AG09309 (cell line): ENCODE results near the gene RCOR1.

Experiments
- DNase-seq: peaks from one replicate; pipeline ENCODE4 v3.0.0-alpha.2; 2010; ENCODE audit warnings: low read depth
- H3K4me3 ChIP-seq: 2 replicates; pipeline ENCODE4 v1.5.1; 2011; ENCODE audit warnings: mild to moderate bottlenecking, low read depth, low read length, moderate library complexity; ENCODE audit not compliant: control insufficient read depth
- TF ChIP-seq, protein P1 (sequence below): IDR thresholded peaks from 2 replicates; pipeline ENCODE4 v1.5.1; 2011; ENCODE audit warnings: mild to moderate bottlenecking, low read depth, low read length, inconsistent platforms; ENCODE audit not compliant: insufficient read depth, control insufficient read depth; ENCODE audit errors: missing control alignments

Gene RCOR1

DNA sequence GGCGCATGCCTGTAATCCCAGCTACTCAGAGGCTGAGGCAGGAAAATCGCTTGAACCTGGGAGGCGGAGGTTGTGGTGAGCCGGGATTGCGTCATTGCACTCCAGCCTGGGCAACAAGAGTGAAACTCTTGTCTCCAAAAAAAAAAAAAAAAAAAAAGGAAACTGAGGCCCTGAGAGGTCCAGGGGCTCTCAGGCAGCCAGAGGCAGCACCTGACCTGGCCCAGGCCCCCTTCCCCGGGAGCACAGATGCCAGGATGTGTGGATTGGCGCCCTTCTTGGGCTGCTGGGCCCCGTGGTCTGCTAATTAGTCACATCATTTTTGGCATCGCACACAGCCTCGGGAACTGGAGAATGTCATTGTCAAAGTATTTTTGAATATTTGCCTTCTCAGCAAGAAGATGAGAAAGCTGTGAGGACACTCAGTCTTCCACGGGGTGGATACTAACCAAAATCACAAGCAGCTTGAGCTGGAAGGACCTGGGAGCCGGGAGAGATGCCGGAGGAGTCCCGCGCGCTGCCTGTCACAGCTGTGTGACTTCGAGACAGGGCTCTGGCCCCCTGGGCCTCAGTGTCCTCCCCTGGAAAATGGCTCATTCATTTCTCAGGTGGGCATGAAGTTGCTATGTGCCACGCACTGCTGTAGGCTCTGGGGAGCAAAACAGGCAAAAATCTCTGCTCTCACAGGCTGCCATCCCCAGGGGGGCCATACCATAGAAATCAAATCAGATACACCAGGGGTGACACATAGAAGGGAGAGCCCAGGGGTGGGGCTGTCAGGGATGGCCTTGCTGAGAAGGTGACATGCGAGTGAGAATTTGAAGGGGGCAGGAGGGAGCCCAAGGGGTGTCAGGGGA, 12.5 kb upstream of the RCOR1 start:
- TF ChIP-seq, protein P1, sequence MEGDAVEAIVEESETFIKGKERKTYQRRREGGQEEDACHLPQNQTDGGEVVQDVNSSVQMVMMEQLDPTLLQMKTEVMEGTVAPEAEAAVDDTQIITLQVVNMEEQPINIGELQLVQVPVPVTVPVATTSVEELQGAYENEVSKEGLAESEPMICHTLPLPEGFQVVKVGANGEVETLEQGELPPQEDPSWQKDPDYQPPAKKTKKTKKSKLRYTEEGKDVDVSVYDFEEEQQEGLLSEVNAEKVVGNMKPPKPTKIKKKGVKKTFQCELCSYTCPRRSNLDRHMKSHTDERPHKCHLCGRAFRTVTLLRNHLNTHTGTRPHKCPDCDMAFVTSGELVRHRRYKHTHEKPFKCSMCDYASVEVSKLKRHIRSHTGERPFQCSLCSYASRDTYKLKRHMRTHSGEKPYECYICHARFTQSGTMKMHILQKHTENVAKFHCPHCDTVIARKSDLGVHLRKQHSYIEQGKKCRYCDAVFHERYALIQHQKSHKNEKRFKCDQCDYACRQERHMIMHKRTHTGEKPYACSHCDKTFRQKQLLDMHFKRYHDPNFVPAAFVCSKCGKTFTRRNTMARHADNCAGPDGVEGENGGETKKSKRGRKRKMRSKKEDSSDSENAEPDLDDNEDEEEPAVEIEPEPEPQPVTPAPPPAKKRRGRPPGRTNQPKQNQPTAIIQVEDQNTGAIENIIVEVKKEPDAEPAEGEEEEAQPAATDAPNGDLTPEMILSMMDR = no peak
- H3K4me3 ChIP-seq = peak overlapping the region; percentile 25
- DNase-seq = peak; percentile 20

DNA sequence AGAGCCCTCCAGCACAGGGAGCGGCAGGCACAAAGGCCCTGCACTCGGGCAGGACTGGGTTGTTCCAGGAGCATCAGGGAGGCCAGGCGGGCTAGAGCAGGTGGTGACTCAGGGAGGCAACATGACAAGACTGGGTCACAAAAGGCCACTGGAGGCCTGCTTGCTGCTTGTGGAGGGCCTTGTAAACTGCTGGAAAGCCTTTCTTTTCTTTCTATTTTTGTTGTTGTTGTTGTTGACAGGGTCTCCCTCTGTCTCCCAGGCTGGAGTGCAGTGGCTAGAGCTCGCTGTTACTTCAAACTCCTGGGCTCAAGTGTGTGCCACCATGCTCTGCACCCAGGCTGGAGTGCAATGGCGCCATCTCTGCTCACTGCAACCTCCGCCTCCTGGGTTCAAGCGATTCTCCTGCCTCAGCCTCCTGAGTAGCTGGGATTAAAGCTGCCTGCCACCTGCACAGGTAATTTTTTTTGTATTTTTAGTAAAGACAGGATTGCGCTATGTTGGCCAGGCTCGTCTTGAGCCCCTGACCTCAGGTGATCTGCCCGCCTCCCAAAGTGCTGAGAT, 11.8 kb upstream of the RCOR1 start:
- TF ChIP-seq, protein P1 = no peak
- H3K4me3 ChIP-seq = no peak overlapping the region
- DNase-seq = no peak

DNA sequence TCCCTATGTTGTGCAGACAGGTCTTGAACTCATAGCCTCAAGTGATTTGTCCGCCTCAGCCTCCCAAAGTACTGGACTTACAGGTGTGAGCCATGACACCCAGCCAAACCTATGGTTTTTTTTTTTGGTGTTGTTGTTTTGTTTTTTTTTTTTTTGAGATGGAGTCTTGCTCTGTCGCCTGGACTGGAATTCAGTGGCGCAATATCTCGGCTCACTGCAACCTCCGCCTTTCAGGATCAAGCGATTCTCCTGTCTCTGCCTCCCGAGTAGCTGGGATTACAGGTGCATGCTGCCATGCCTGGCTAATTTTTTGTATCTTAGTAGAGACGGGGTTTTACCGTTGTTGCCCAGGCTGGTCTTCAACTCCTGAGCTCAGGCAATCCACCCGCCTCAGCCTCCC, 11.3 kb upstream of the RCOR1 start:
- DNase-seq = no peak
- no peak overlapping the region for H3K4me3 ChIP-seq
- TF ChIP-seq, protein P1 = no peak

DNA sequence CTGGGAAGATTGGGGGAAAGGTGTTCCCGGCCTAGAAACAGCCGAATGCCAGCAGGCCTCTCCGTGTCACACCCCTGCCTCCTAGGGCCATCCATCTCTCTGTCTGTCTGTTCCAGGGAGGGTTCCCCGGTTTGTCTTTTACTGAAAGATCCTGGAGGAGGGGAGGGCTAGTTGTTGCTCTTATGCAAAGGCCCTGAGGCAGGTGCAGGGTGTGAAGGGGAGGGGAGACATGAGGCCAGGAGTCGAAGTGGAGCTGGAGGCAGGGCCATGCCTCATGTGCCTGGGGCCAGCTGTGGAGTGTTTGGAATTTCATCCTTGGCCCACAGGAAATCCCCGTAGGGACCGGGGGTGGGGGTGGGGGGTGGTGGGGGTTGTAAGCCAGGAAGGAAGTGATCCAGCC, 8.7 kb upstream of the RCOR1 start:
- DNase-seq = no peak
- TF ChIP-seq, protein P1 = no peak
- no peak overlapping the region for H3K4me3 ChIP-seq

- no peak overlapping the region for H3K4me3 ChIP-seq
- DNase-seq = no peak
- TF ChIP-seq, protein P1 = no peak
Measured at GRCh38 chr14:102584871-102585869, 7.3 kb upstream of the RCOR1 start.

GRCh38 chr14:102586420-102587104, 5.9 kb upstream of the RCOR1 start:
- TF ChIP-seq, protein P1 = peak; percentile 18
- H3K4me3 ChIP-seq = no peak overlapping the region
- DNase-seq = peak; percentile 24
